HG02938 (cell line): ENCODE measurements around the gene SLC47A1.

Experiments
- ATAC-seq: cut with Tn5 transposase; IDR thresholded peaks from one replicate; pipeline ENCODE4 v1.9.1; 2021; ENCODE audit warnings: mild to moderate bottlenecking, moderate library complexity; ENCODE audit not compliant: unreplicated experiment

The SLC47A1 gene

DNA sequence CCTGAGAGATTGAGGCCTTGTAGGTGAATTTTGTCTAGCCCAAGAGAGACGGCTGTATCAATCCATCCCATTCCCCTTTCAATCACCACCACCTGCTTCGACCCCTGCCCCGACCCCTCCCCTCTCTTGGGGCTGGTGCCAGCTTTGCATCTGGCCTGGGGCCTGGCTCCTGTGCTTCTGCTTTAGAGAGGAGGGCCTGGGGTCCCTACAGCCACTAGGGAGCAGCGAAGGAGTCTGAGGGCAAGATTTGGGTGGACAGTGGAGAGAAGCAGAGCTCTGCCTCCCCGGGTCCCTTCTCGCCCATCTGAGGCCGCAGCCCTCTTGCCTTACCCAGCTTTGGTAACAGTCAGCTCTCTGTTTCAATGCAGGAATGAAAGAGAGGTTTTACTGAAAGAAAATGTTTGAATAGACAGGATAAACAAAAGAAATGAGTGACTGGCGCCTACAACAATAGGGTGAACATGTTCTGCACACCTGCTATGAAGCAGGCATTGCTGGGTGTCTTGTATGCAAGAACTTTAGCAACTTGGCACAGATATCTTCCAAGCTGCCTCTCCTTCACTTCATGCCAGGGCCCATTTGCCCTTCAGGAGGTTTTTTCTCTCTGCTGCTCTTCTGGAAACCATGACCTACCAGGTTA is 57.4 kb downstream of the SLC47A1 start:
- ATAC-seq: no peak

DNA sequence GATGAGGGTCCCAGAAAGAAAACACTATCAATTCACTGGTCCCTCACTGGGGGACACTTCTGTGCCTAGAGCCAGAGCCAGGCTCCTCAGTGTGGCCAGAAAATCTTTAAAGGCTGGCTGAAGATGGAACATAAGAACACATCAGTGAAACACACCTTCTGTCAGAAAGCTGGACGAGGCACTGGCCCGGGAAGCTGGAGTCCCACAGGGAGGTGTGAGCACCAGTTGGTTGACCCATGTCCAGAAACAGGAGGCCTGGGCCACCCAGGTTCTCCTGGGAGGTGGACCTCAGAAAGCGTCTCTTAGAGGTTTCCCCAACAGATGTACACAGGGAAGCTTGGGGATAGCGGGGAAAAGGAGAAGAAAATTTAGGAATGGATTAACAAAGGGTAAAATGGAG is 58.7 kb downstream of the SLC47A1 start:
- no peak for ATAC-seq

DNA sequence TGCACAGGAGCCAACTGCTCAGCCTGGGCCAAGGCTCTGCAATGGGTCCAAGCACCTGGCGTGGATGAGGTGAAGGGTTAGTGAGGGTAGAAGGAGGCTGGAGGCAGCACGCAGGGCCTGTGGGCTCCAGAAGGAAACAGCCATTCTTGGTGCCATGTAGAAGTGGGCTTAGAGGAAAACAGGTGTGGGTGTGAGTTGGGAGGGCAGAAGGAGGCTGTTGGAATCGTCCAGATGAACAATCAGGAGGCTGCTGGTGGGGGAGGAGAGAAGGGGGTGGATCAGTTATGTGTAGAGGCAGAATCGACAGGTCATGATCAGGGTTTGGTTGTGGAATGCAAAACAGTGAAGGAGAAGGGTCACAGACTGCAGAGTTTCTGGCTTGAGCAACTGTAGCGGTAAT is 63.2 kb downstream of the SLC47A1 start:
- no peak for ATAC-seq

DNA sequence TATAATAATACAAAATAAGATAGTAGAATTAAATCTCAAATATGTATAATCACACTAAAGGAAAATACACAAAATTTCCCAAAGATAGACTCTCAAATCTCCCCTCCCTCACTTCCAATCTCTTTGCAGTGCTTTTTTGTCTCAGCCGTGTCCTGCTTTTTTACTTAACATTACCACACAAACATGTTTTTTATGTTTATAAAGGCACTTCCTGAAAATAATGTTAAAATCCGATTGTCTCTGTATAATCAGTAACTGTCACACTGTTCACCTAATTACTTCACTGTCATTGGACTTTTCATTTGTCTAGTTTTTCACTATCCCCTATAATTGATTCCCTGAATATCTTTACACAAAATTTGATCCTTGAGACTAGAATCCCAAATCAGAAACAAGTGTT is 76.7 kb downstream of the SLC47A1 start:
- ATAC-seq: no peak

DNA sequence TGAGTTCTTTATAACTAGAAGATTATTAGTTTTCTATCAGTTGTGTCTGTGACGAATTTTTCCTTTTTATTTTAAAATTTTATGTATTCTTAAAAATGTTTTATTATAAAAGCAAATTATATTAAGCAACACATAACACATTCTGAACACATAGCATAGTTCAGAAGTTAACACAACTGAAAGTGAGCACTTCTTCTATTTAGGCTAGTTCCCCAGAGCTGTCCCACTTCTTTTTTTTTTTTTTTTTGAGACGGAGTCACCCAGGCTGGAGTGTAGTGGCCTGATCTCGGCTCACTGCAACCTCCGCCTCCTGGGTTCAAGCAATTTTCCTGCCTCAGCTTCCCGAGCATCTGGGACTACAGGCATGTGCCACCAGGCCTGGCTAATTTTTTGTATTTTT is 77.2 kb downstream of the SLC47A1 start:
- ATAC-seq: no peak

DNA sequence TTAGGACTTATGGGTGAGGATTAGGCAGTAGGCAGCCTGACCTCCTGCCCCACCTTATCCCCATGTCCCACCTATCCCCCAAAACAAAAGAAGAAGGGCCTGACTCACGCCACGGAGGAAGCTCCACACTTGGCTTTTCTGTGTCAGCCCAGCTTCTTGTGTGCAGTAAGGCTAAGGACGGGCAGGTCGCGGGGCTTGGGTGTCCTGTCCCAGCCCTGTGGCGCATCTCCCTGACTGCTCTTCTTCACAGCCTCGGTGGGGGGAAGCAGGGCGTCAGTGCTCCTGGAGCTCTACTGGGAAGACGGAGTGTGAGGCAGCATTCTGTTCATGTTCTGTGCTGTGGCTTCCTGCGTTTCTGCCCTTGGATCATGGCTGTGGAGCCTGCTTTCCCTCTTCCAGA is 80.3 kb downstream of the SLC47A1 start:
- ATAC-seq: no peak

DNA sequence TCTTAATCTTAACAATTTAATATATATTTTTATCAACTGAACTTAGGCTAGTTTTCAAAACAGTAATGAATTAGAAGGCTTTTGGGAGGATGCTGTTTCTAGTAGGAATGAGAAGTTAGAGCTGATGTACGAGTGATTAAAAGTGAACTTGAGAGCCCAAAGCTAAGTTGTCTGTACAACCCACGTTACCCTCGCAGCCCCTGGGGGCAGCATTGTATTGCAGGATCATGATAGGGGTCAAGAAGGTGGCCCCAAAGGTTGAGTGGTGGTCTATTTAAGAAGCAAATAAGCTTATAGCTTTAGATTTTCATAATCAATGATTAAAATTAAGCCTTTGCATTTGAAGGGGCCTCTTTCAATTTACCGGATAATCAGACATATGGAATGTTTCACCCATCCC is 81.2 kb downstream of the SLC47A1 start:
- no peak for ATAC-seq

DNA sequence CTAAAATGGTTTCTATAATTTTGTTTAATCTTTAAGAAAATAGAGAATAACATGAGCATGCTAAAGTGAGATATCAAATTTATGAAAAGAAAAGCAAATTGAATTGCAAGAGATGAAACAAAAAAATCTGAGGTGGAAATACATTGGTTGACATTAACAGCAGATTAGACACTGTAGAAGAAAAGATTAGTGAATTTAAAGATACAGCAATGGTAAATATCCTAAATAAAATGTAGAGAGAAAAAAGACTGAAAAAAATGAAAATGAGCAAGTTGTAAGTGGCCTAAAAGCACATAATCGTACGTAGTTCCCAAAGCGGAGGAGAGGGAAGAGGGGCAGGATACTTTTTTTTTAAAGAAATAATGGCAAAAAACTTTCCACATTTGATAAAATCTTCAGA is 84.4 kb downstream of the SLC47A1 start:
- ATAC-seq: no peak

DNA sequence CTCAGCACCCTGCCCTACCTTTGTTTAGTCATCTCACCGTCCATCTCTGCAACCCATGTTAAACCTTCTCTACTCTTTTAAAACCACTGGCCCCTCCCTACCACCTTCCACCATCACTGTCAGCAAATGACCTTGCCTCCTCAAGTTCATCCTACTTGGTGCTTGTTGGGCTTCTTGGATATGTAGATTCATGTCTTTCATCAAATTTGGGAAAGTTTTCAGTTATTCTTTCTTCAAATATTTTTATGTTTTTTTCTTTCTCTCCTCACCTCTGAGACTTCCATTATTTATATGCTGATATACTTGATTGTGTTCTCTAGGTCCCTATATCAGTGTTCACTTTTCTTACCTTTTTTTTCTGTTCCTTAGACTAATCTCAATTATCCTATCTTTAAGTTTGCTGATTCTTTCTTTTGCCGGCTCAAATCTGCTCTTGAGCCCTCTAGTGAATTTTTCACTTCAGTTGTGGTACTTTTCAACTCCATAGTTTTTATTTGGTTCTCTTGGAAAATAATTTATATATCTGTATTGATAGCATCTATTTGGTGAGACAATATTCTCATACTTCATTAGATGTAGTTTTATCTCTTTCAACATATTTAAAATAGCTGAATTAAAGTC is 86.2 kb downstream of the SLC47A1 start:
- no peak for ATAC-seq

DNA sequence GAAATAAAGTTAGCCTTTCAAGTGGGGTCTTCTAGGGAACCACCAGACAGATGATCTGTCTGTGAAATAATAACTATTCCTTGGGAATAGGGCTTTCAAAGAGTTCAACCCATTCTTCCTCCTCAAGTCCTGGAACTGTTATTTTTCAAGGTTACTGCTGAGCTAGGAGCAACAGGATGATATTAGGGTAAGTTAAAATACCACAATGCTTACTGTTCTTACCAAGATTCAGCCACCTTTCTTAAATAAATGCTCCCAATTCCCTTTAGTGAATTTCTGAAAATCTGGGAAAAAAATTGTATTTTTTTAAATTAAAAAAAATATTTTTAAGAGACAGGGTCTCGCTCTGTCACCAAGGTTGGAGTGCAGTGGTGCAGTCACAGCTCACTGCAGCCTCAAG is 88.0 kb downstream of the SLC47A1 start:
- ATAC-seq: no peak

DNA sequence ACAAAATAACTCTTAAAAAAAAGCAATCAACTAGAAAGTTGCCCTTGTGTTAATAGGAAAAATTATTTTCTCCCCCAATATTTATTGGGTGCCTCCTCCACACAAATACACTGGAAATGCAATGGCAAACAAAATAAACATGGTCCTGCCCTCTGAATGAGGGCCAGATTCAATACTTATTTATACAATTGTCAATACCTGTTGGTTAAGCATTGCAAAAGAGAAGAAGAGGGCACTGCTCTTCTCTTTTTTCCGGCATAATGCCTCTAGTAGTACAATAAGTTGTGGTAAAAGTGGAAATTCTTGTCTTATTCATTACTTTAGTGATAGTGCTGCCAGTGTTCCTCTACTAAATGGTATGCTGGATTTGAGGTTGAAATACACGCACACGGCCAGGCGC is 92.4 kb downstream of the SLC47A1 start:
- no peak for ATAC-seq
